GM18499 (cell line): ENCODE measurements around the gene MAST3.

Experiments used
- ATAC-seq: cut with Tn5 transposase; IDR thresholded peaks from one replicate; pipeline ENCODE4 v1.9.1; 2021; ENCODE audit warnings: moderate number of reproducible peaks; ENCODE audit not compliant: insufficient read depth, unreplicated experiment

MAST3 gene

DNA sequence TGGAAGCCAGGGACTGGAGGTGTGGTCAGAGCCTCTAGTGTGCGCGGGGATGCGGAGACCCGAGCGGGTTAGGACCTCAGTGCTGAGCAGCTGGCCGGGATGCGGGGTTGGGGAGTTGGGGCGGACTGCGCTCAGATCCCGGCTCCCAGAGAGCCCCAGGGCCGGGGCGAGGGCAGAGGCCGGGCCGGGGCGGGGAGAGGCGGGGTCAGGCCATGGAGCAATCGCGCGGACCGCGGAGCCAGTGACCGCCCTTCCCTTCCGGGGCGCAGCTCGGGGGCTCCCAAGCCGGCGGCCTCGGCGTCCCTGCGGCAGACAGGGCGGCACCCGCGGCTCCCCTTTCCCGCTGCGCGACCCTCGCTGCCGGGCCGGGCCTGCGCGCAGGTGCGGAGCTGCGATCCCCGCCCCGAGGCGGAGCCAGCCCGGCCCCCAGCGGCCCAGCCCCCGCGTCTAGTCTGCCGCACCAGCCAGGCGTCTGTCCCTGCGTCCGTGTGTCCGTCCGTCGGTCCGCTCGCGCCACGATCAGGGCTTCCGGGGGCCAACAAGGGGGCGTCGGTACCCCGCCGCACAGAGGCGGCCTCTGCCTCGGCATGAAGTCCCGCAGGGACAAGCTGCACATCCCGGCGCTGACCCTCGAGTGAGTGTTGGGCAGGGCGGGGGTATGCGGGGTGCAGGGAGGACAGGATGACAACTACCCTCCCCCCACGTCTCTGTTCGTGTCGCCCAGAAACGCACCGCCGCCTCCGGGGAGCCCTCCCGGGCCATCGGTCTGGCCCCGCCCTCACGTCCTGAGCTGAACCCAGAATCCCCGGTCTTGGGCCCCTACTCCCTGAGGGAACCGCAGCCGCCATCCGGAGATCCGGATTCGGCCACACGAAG is 12.4 kb downstream of the MAST3 start:
- no peak for ATAC-seq

- ATAC-seq: no peak
Measured at GRCh38 chr19:18110609-18111232, 13.1 kb downstream of the MAST3 start.

DNA sequence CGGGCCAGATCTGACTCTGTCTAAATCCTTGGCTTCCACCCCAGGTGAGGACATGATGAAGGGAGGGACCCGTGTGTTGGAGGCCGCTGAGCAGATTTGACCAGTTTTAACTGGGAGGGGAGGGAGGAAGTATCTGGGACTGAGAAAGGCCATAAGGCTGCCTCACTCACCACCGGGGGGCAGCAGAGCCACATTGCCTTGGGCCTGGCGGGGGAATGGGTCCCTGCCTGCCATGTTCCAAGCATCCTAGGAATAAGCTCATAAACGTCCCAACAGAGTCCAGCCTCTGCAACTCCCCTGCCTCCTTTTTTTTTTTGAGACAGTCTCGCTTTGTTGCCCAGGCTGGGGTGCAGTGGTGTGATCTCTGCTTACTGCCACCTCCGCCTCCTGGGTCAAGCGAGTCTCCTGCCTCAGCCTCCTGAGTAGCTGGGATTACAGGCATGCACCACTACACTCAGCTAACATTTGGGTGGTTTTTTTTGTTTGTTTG is 15.5 kb downstream of the MAST3 start:
- no peak for ATAC-seq

- ATAC-seq: no peak
Measured at GRCh38 chr19:18113827-18114226, 16.2 kb downstream of the MAST3 start.

- no peak for ATAC-seq
Measured at GRCh38 chr19:18114483-18114882, 16.9 kb downstream of the MAST3 start.

- ATAC-seq: no peak
Measured at GRCh38 chr19:18117364-18117691, 19.8 kb downstream of the MAST3 start.

GRCh38 chr19:18117692-18118378 is 20.3 kb downstream of the MAST3 start:
- no peak for ATAC-seq

GRCh38 chr19:18118420-18119012 is 20.9 kb downstream of the MAST3 start:
- no peak for ATAC-seq

DNA sequence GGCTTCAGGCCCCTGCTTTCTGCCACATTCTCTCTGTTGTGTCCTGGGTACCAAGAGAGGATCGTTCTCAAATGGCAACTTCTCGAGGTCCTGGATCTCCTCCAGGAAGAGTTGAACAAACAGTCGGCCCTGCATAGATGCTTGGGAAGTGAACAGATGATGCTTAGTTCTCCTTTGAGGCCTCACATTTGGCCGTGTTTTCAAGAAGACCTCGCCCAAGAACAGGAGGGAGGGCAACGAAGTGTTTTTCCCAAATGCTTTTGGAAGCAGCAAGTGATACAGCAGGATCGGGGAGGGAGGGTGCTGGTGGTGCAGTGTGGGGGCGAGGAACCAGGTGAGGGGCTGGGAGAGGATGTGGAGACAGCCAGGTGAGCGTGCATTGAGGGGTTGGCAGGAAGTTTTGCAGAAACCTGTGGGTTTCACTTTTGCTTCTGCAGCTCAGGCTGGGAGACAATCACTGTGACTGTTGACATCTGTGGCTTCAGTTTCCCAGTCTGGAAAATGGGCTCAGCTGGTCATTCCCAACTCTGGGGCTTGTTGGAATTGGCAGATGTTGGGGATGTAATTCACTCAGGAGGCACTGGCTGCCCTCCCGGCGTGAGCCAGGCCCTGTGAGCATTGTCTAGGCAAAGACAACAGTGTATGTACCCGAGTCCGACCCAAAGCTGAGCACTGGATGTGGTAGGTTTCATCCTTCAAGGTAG is 21.6 kb downstream of the MAST3 start:
- ATAC-seq: no peak

GRCh38 chr19:18119717-18120105 is 22.1 kb downstream of the MAST3 start:
- ATAC-seq: no peak

GRCh38 chr19:18120127-18120526 is 22.5 kb downstream of the MAST3 start:
- no peak for ATAC-seq

DNA sequence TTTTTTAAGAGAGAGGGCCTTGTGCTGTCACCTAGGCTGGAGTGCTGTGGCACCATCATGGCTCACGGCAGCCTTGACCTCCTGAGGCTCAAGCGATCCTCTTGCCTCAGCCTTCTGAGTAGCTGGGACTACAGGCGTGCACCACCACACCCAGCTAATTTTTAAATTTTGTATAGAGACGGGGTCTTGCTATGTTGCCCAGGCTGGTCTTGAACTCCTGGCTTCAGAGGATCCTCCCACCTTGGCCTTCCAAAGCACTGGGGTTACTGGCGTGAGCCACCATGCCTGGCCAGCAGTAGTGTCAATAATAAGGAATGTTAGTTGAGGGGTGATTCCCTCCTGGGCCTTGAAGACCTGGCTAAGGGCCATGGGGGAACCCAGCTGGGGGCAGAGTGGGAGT is 23.6 kb downstream of the MAST3 start:
- ATAC-seq: no peak

GRCh38 chr19:18122424-18122823 is 24.8 kb downstream of the MAST3 start:
- no peak for ATAC-seq

GRCh38 chr19:18122860-18123795 is 25.6 kb downstream of the MAST3 start:
- ATAC-seq: no peak

DNA sequence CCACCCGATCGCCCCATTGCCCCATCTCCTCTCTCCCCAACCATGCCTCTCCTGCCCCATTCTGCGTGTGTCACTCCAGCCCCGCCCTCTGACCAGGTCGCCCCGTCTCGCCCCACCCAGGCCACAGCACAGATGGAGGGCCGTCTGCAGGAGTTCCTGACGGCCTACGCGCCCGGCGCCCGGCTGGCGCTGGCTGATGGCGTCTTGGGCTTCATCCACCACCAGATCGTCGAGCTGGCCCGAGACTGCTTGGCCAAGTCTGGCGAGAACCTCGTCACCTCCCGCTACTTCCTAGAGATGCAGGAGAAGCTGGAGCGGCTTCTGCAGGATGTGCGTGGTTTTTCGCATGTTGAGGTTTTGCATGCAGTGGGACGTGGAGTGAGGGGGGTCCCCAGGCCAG is 26.2 kb downstream of the MAST3 start:
- ATAC-seq: no peak

- no peak for ATAC-seq
Measured at GRCh38 chr19:18126097-18126496, 28.5 kb downstream of the MAST3 start.

DNA sequence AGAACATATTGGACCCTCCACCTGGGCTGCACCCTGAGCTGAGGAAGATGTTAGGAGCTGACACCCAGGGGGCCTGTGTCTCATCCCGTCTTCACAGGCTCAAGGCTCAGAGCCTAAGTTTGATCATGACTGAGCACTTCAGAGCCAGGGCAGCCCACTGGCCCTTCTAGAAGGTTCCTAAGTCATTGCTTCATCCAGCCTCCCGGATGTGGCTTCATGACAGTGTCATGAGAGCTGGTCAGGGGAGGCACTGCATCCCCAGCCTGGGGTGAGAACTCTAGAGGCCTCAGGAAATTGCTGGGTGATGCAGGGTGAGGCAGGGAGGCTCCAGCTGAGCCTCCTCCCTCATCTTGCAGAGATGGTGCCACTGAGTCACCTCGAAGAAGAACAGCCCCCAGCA is 30.5 kb downstream of the MAST3 start:
- ATAC-seq: no peak

GRCh38 chr19:18128805-18129204 is 31.2 kb downstream of the MAST3 start:
- no peak for ATAC-seq

- ATAC-seq: no peak
Measured at GRCh38 chr19:18130523-18131242, 33.1 kb downstream of the MAST3 start.
